ENCODE results near the gene NFATC2IP.

Gene NFATC2IP

GRCh38 chr16:28950648-28951409 is at the start of gene NFATC2IP:
Gene NFATC2IP, plus strand, starts transcription at chr16:28950937. Its CDS starts 75 bp downstream, at chr16:28951012.
- DNase-seq (ENCODE audit: low spot score), result peak; percentile 100

GRCh38 chr16:28901862-28902261 is 48.9 kb upstream of the NFATC2IP start:
- no peak for DNase-seq (ENCODE audit: low spot score)

- DNase-seq (ENCODE audit: low spot score), result no peak
Measured at GRCh38 chr16:28902909-28903308, 47.8 kb upstream of the NFATC2IP start.

- no peak for DNase-seq (ENCODE audit: low spot score)
Measured at GRCh38 chr16:28903344-28904042, 47.2 kb upstream of the NFATC2IP start.

DNA sequence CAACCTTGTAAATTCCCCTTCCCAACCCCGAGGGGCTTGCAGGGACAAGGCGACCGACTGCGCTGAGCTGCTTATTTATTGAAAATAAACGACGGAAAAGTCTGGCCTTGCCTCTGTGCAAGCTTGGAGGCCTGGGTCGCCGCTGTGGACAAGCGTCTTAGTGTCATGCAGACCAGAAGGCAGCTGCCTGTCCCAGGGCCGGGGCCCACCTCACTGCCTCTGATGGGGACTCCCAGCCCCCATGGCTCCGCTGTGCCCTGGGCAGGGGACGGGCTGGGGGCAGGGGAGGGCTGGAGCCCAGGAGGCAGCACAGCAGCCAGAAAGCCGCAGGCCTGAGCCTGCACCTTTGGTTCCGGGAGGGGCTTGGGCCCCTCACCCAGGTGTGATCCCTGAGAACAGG is 46.4 kb upstream of the NFATC2IP start:
- no peak for DNase-seq (ENCODE audit: low spot score)

GRCh38 chr16:28904828-28905227 is 45.9 kb upstream of the NFATC2IP start:
- DNase-seq (ENCODE audit: low spot score), result no peak

- no peak for DNase-seq (ENCODE audit: low spot score)
Measured at GRCh38 chr16:28905229-28905754, 45.4 kb upstream of the NFATC2IP start.

GRCh38 chr16:28905800-28906372 is 44.9 kb upstream of the NFATC2IP start:
- DNase-seq (ENCODE audit: low spot score), result no peak

- no peak for DNase-seq (ENCODE audit: low spot score)
Measured at GRCh38 chr16:28910086-28911031, 40.4 kb upstream of the NFATC2IP start.

DNA sequence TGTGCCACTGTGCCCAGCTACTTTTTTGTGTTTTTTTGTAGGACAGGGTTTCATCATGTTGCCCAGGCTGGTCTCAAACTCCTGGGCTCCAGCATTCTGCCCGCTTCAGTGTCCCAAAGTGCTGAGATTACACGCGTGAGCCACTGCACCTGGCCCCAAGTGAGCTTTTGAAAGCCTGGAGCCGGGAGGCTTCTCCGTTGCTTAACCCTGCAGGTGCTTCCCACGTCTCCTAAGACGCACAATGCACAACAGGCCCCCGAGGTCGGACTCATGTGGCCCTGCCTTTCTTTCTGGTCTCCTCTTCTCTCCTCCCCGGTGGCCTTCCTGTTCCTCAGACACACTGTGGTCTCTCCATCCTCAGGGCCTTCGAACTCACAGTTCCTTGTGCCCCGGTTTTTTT is 38.2 kb upstream of the NFATC2IP start:
- no peak for DNase-seq (ENCODE audit: low spot score)

DNA sequence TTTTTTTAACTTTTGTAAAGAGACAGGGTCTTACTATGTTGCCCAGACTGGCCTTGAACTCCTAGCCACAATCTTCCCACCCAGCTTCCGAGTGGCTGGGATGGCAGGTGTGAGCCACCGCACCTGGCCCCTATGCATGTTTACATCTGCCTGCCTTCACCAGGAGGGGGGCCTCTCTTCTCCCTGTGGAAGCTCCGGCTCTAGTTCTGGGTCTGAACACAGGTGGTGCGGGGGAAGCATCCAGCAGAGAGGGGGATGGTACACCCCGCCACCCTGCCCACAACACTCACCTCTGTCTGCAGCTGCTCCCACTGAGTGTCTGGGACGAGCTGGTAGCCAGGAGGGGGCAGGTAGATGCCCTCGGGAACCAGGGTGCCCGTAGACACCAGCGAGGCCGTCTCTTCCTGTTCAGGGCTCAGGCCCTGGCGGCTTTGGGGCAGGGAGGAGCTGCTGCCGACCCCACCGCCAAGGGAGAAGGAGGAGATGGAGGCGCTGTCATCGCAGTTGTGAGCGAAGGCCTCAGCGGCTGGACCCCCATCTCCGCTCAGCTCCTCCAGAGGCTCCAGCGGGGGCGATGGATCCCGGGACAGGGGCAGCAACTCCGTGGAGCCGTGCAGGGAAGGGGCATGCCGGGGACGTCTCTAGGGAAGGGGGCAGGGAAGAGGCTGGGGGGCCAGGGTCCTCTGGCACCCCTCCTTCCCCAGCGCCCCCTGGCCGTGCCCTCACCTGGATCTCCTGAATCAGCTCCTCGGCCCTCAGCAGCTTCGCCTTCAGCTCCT is 36.6 kb upstream of the NFATC2IP start:
- DNase-seq (ENCODE audit: low spot score), result no peak

GRCh38 chr16:28915181-28915580 is 35.6 kb upstream of the NFATC2IP start:
- no peak for DNase-seq (ENCODE audit: low spot score)

- DNase-seq (ENCODE audit: low spot score), result no peak
Measured at GRCh38 chr16:28917095-28917494, 33.6 kb upstream of the NFATC2IP start.

GRCh38 chr16:28918698-28919097 is 32.0 kb upstream of the NFATC2IP start:
- DNase-seq (ENCODE audit: low spot score), result no peak

DNA sequence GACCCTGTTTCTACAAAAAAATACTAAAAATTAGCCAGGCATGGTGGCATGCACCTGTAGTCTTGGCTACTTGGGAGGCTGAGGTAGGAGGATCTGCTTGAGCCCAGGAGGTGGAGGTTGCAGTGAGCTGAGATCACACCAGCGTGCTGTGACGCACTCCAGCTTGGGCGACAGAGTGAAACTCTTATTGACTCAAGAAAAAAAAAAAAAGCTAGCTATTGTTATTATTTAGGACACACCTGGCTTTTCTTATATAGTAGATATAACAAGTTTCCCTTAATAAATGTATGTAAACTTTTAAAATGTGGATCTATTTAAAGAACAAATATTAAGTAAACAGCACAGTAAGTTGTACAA is 27.5 kb upstream of the NFATC2IP start:
- no peak for DNase-seq (ENCODE audit: low spot score)

DNA sequence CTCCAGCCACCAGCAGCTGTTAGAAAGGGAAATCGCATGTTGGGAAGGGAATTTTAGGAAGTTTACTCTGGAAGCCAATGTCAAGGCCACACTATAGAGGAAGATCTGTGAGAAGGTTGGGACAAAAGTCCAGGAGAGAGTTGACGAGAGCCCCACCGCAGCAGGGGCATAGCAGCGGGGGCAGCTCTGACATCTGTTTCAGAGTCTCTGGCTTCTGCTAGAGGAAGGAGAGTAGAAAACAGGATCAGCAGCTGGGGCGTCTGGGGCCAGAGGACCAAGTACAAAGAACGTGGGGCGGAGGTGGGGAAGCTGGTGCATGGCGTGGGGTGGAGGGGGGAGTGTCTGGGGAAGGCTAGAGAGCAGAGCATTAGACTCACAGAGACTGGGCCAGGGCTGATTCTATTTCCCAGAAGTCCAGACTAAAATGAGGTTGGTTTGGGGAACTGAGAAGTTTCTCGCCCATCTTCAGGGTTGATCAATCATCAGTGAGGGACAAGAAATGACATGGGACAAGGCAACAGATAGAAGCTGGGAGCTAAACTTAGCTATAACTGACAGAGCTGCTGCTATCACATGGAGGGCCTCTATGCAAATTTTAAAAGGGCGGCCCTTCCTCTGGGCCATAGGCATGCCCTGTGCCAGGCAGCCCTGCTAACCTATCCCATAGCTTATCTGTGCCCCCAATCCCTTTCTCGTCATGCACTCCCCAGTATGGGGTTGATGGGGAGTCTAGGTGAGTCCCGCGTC is 26.9 kb upstream of the NFATC2IP start:
- no peak for DNase-seq (ENCODE audit: low spot score)

DNA sequence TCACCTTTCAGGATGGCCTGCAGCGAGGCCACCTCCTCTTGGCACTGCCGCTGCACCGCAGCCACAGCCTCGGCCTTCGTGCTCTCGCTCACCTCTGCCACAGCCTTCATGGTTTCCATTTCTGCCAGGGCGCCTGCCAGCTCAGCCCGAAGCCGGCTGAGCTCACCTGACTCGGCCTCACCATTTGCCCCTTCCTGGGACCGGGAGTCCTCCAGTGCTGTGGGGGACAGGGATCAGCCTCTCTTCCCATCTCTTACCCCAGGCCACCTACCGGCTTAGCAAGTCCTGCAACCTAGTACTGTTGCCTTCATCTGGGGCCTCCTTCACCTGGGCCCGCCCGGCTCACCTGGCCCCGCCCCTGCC is 26.4 kb upstream of the NFATC2IP start:
- no peak for DNase-seq (ENCODE audit: low spot score)

GRCh38 chr16:28924762-28925385 is 25.9 kb upstream of the NFATC2IP start, which contains the start of gene RABEP2:
Gene RABEP2, minus strand, starts transcription at chr16:28925238. Its CDS starts 75 bp downstream, at chr16:28925163.
- DNase-seq (ENCODE audit: low spot score), result peak; percentile 90

- DNase-seq (ENCODE audit: low spot score), result peak; percentile 47
Measured at GRCh38 chr16:28925386-28926228, 25.1 kb upstream of the NFATC2IP start.

Data from hematopoietic multipotent progenitor cell treated with erythropoietin and hydrocortisone succinate and interleukin-3 and kit ligand, for 15 days (in vitro differentiated cells).